Right lobe of liver (tissue), 4 donors: ENCODE measurements around the gene VPS4B.

Experiments
- CTCF ChIP-seq, 4 donors: fragments of 200-600 bp in 3 of 4; fragments of 450-650 bp in 1 of 4; IDR thresholded peaks; one replicate each; pipeline versions ENCODE4 v1.5.1 to v1.8.0; 2016 to 2022; ENCODE audit warnings: antibody characterized with exemption in 4 of 4, mild to moderate bottlenecking in 2 of 4
- POLR2A ChIP-seq: fragments of 450-650 bp; IDR thresholded peaks from one replicate; pipeline ENCODE4 v1.6.1; 2017; ENCODE audit warnings: antibody characterized with exemption, mild to moderate bottlenecking
- donor health status: DM: no; HTN: no; CAD: no.
- donor health status: DM: no; HTN: no; CAD: no.
- donor health status: DM: no; HTN: yes; CAD: no.

- TF ChIP-seq CTCF (IDR thresholded peaks at IDR 0.05) (no peak), POLR2A (no peak)
Measured at GRCh38 chr18:63440881-63441280, 18.6 kb upstream of the VPS4B start.
